NT2/D1 (cell line): ENCODE data around the gene GRIK2.

Experiments
- SUZ12 ChIP-seq: IDR thresholded peaks from 2 replicates; pipeline ENCODE4 v1.6.1; 2011; ENCODE audit not compliant: insufficient read length, insufficient read depth; ENCODE audit errors: extremely low read depth
- YY1 ChIP-seq: IDR thresholded peaks from 2 replicates; pipeline ENCODE4 v1.6.1; 2011; ENCODE audit not compliant: insufficient read length, insufficient read depth
- ZNF274 ChIP-seq: IDR thresholded peaks from 2 replicates; pipeline ENCODE4 v1.6.1; 2011; ENCODE audit warnings: mild to moderate bottlenecking, low read depth, low read length

DNA sequence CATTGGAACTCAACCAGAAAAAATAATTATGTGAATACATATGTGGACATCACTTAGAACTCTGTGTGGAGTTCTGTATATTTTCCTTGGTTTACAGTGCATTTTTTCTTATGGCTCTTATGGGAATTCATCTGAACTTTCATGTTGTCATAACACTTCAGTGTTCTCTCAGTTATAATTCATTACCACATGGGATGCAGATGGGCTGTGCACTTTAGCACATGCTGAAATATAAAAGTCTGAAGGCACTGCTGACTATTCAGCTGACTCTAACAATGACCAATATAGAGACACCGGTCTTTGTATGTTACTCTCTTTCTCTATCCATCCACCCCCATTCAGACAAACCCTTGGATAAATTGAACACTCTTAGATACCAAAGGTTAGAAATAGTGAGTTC, 29.3 kb downstream of the GRIK2 start:
- TF ChIP-seq ZNF274: no peak
- no peak for TF ChIP-seq YY1
- TF ChIP-seq SUZ12: no peak
